IMR-90 (cell line): ENCODE measurements around the gene PMPCA. TPM values are rescaled to one million over a fixed set of nuclear protein-coding genes. Genes with fewer than 3 reads are reported as not detected.

Experiments
- ATAC-seq: fragments of 200-7000 bp; cut with Tn5 transposase; 2 replicates; pipeline ENCODE4 v1.9.1; 2020; ENCODE audit warnings: low read depth, mild to moderate bottlenecking, moderate library complexity
- BruUV-seq: library from RNA; stranded (reverse); fragments of 400-500 nt; replicated peaks from 2 replicates; lab custom pipeline; 2021; lab: Mats Ljungman, UMichigan
- CTCF ChIA-PET: fragments of 300-600 bp; formaldehyde crosslinking; extraction: SDS; loops from one replicate; lab custom pipeline; 2021; ENCODE audit warnings: antibody characterized with exemption; lab: Yijun Ruan, JAX
- POLR2A ChIA-PET: fragments of 300-600 bp; sonication (Branson Sonifier 250); formaldehyde crosslinking; loops from one replicate; lab custom pipeline; 2022; ENCODE audit warnings: antibody characterized with exemption; ENCODE audit not compliant: unreplicated experiment; lab: Charles Lee
- DNase-seq: peaks from one replicate; pipeline ENCODE4 v3.0.0; 2013
- H2AFZ ChIP-seq: replicated peaks from 2 replicates; pipeline ENCODE3; 2013; ENCODE audit warnings: low read length, mild to moderate bottlenecking; ENCODE audit not compliant: poor library complexity
- H2AK5ac ChIP-seq: 2 replicates; pipeline ENCODE4 v1.6.1; 2013; ENCODE audit warnings: low read depth, low read length, inconsistent platforms
- H2AK9ac ChIP-seq: replicated peaks from 2 replicates; pipeline ENCODE3; 2013; ENCODE audit warnings: mild to moderate bottlenecking, low read depth, low read length, moderate library complexity; ENCODE audit not compliant: poor library complexity
- H2BK120ac ChIP-seq: 2 replicates; pipeline ENCODE4 v1.6.1; 2013; ENCODE audit warnings: low read depth, low read length, inconsistent platforms
- H2BK15ac ChIP-seq: 3 replicates; pipeline ENCODE4 v1.6.1; 2013; ENCODE audit warnings: low read depth, low read length, inconsistent platforms
- H2BK20ac ChIP-seq: 2 replicates; pipeline ENCODE4 v1.6.1; 2013; ENCODE audit warnings: low read depth, mild to moderate bottlenecking, inconsistent platforms, low read length, moderate library complexity
- H2BK5ac ChIP-seq: 2 replicates; pipeline ENCODE4 v1.6.1; 2013; ENCODE audit warnings: mild to moderate bottlenecking, low read depth, low read length, inconsistent platforms; ENCODE audit not compliant: poor library complexity, severe bottlenecking
- H3K14ac ChIP-seq: replicated peaks from 2 replicates; pipeline ENCODE4 v1.6.1; 2013; ENCODE audit warnings: low read depth, low read length, inconsistent platforms
- H3K18ac ChIP-seq: 2 replicates; pipeline ENCODE4 v1.6.1; 2013; ENCODE audit warnings: low read depth, low read length, control low read depth
- H3K23ac ChIP-seq: 2 replicates; pipeline ENCODE4 v1.6.1; 2013; ENCODE audit warnings: low read depth, low read length, inconsistent platforms
- H3K27ac ChIP-seq: 2 replicates; pipeline ENCODE4 v1.5.1; 2013; ENCODE audit warnings: mild to moderate bottlenecking, control low read depth, low read length; ENCODE audit not compliant: insufficient read depth
- H3K27me3 ChIP-seq: 2 replicates; pipeline ENCODE4 v1.6.1; 2013; ENCODE audit warnings: low read length; ENCODE audit not compliant: control insufficient read depth, insufficient read depth
- H3K36me3 ChIP-seq: 2 replicates; pipeline ENCODE4 v1.6.1; 2013; ENCODE audit warnings: low read length, mixed read lengths; ENCODE audit not compliant: control insufficient read depth, insufficient read depth
- H3K4ac ChIP-seq: 2 replicates; pipeline ENCODE4 v1.6.1; 2013; ENCODE audit warnings: low read depth, low read length, inconsistent platforms
- H3K4me1 ChIP-seq: 2 replicates; pipeline ENCODE4 v1.6.1; 2013; ENCODE audit warnings: low read length, mixed read lengths; ENCODE audit not compliant: control insufficient read depth, insufficient read depth
- H3K4me2 ChIP-seq: 2 replicates; pipeline ENCODE4 v1.6.1; 2013; ENCODE audit warnings: low read depth, mild to moderate bottlenecking, control low read depth, low read length, moderate library complexity
- H3K4me3 ChIP-seq: 2 replicates; pipeline ENCODE4 v1.5.1; 2013; ENCODE audit warnings: low read depth, mild to moderate bottlenecking, control low read depth, low read length, moderate library complexity; ENCODE audit not compliant: insufficient read depth
- H3K56ac ChIP-seq: 2 replicates; pipeline ENCODE4 v1.6.1; 2013; ENCODE audit warnings: low read length, inconsistent platforms; ENCODE audit not compliant: insufficient read depth; ENCODE audit errors: extremely low read depth
- H3K79me1 ChIP-seq, 2 experiments: 2 replicates each; pipeline ENCODE4 v1.6.1; 2013; ENCODE audit warnings: low read length in 2 of 2, inconsistent platforms in 1 of 2, low read depth in 1 of 2
- H3K9ac ChIP-seq: 2 replicates; pipeline ENCODE4 v1.6.1; 2013; ENCODE audit warnings: low read depth, low read length, control low read depth
- H3K9me1 ChIP-seq: 2 replicates; pipeline ENCODE4 v1.6.1; 2013; ENCODE audit warnings: low read length, inconsistent platforms; ENCODE audit not compliant: insufficient read depth
- H3K9me3 ChIP-seq: 2 replicates; pipeline ENCODE4 v1.6.1; 2013; ENCODE audit warnings: low read length; ENCODE audit not compliant: control insufficient read depth, insufficient read depth
- H4K20me1 ChIP-seq: 2 replicates; pipeline ENCODE4 v1.6.1; 2013; ENCODE audit warnings: low read length, inconsistent platforms; ENCODE audit not compliant: insufficient read depth
- H4K5ac ChIP-seq: 2 replicates; pipeline ENCODE4 v1.6.1; 2013; ENCODE audit warnings: mild to moderate bottlenecking, low read depth, low read length, control low read depth
- H4K8ac ChIP-seq, 2 experiments: 2 replicates each; pipeline ENCODE4 v1.6.1; 2013; ENCODE audit warnings: low read depth in 2 of 2, low read length in 2 of 2, control low read depth in 1 of 2, inconsistent platforms in 1 of 2
- H4K91ac ChIP-seq: 2 replicates; pipeline ENCODE4 v1.6.1; 2013; ENCODE audit warnings: low read depth, low read length, inconsistent platforms; ENCODE audit not compliant: insufficient read depth
- BHLHE40 ChIP-seq: fragments of 150-350 bp; IDR thresholded peaks from 2 replicates; pipeline ENCODE4 v1.6.1; 2016; ENCODE audit warnings: mild to moderate bottlenecking, low read depth, low read length
- FOS ChIP-seq: fragments of 150-350 bp; IDR thresholded peaks from 2 replicates; pipeline ENCODE4 v1.6.1; 2016; ENCODE audit warnings: low read depth, low read length
- MAZ ChIP-seq: IDR thresholded peaks from 2 replicates; pipeline ENCODE4 v1.6.1; 2012; ENCODE audit warnings: low read depth, mild to moderate bottlenecking, low read length, improper control_type of control experiment, moderate library complexity, borderline replicate concordance
- MXI1 ChIP-seq: IDR thresholded peaks from 2 replicates; pipeline ENCODE4 v1.6.1; 2012; ENCODE audit warnings: low read depth, mild to moderate bottlenecking, low read length, moderate library complexity, borderline replicate concordance
- NFE2L2 ChIP-seq: fragments of 150-350 bp; IDR thresholded peaks from 2 replicates; pipeline ENCODE4 v1.6.1; 2016; ENCODE audit warnings: low read depth, mild to moderate bottlenecking, low read length
- RFX5 ChIP-seq: IDR thresholded peaks from 2 replicates; pipeline ENCODE4 v1.8.0; 2012; ENCODE audit warnings: low read depth, mild to moderate bottlenecking, low read length, moderate library complexity
- WGBS, 2 experiments: methylation state at CpG; one replicate each; pipeline versions ENCODE4 v1.1.5 to v1.1.7; 2013; ENCODE audit warnings: missing lambda C conversion rate in 2 of 2; ENCODE audit not compliant: insufficient read length in 1 of 2; ENCODE audit errors: extremely low coverage in 2 of 2; 5-methylcytosine and 5-hydroxymethylcytosine counted together
- dilution Hi-C: fragments of 300-500 bp; cut with HindIII; formaldehyde crosslinking; loops from one replicate; pipeline ENCODE4 v1.14.3; 2018; ENCODE audit warnings: low sequenced_read_pairs; ENCODE audit not compliant: unreplicated experiment
- in situ Hi-C: fragments of 300-500 bp; cut with MboI; formaldehyde crosslinking; loops from 3 replicates; pipeline ENCODE4 v1.14.3; 2019; ENCODE audit warnings: low sequenced_read_pairs, inconsistent platforms, mixed read lengths
- intact Hi-C: fragments of 100-400 bp; cut with micrococcal nuclease; formaldehyde crosslinking; loops from 2 replicates; pipeline ENCODE4 v1.10.0; 2022
- polyA plus RNA-seq, 3 experiments: library from polyadenylated mRNA; depleted of rRNA; stranded (reverse); fragments of >200 nt; gene quantifications; 2 replicates each; pipeline ENCODE4 v1.2.3, GENCODE V29; 2012; ENCODE audit warnings: low replicate concordance in 1 of 3
- total RNA-seq: library from RNA; depleted of rRNA; stranded (reverse); fragments of >200 nt; gene quantifications from 2 replicates; pipeline ENCODE4 v1.2.3, GENCODE V29; 2012

Gene PMPCA
- total and polyA plus RNA-seq, 2 of the 4 experiments (the other 2 are of a cell fraction) = 62.6 to 95.8 TPM

GRCh38 chr9:136378170-136379002 lies 32.1 kb upstream of the PMPCA start:
- Histone ChIP-seq H3K9me3 (no peaks in the 10 kb centered on the region), H3K27ac (no peak overlapping the region), H3K18ac (no peak overlapping the region), H2AK5ac (no peak overlapping the region), H3K27me3 (no peaks in the 10 kb centered on the region), H3K9ac (no peak overlapping the region), H2BK120ac (no peak overlapping the region), H3K4me2 (no peak overlapping the region), H2BK15ac (no peak overlapping the region), H3K79me1 (no peaks in the 10 kb centered on the region), H4K20me1 (no peaks in the 10 kb centered on the region), H3K4ac (no peak overlapping the region), H3K23ac (no peak overlapping the region), H3K36me3 (peaks cover 40% of the 10 kb centered on the region), H4K91ac (no peak overlapping the region), H3K14ac (no peak overlapping the region), H2BK5ac (no peak overlapping the region), H2AK9ac (no peak overlapping the region), H3K56ac (no peak overlapping the region), H4K8ac (no peak overlapping the region), H2AFZ (no peak overlapping the region), H2BK20ac (no peak overlapping the region), H3K4me3 (no peak overlapping the region), H3K4me1 (no peaks in the 10 kb centered on the region; the same call in 1 of the 2 replicates), H4K5ac (no peak overlapping the region), H3K9me1 (no peaks in the 10 kb centered on the region)
- DNase-seq = no peak
- ATAC-seq = no peak
- no peak for TF ChIP-seq BHLHE40
- TF ChIP-seq NFE2L2 = no peak
- no peak for TF ChIP-seq FOS
- TF ChIP-seq RFX5 = no peak
- TF ChIP-seq MAZ = no peak
- no peak for TF ChIP-seq MXI1
- ChIA-PET POLR2A (no interaction called here), CTCF (no interaction called here)
- dilution Hi-C loops = no loop called here
- in situ Hi-C loops = no loop called here
- WGBS, 2 experiments = 91% methylated on average over 13 of the region's 28 CpGs; no CpG with 5 or more reads in 1 of the 2 experiments
- intact Hi-C loops = no loop called here
- no TSS peak for BruUV-seq
